NT2/D1 (cell line): ENCODE data around the gene FOS.

ENCODE experiments used
- SUZ12 ChIP-seq: IDR thresholded peaks from 2 replicates; pipeline ENCODE4 v1.6.1; 2011; ENCODE audit not compliant: insufficient read length, insufficient read depth; ENCODE audit errors: extremely low read depth
- YY1 ChIP-seq: IDR thresholded peaks from 2 replicates; pipeline ENCODE4 v1.6.1; 2011; ENCODE audit not compliant: insufficient read length, insufficient read depth
- ZNF274 ChIP-seq: IDR thresholded peaks from 2 replicates; pipeline ENCODE4 v1.6.1; 2011; ENCODE audit warnings: mild to moderate bottlenecking, low read depth, low read length

DNA sequence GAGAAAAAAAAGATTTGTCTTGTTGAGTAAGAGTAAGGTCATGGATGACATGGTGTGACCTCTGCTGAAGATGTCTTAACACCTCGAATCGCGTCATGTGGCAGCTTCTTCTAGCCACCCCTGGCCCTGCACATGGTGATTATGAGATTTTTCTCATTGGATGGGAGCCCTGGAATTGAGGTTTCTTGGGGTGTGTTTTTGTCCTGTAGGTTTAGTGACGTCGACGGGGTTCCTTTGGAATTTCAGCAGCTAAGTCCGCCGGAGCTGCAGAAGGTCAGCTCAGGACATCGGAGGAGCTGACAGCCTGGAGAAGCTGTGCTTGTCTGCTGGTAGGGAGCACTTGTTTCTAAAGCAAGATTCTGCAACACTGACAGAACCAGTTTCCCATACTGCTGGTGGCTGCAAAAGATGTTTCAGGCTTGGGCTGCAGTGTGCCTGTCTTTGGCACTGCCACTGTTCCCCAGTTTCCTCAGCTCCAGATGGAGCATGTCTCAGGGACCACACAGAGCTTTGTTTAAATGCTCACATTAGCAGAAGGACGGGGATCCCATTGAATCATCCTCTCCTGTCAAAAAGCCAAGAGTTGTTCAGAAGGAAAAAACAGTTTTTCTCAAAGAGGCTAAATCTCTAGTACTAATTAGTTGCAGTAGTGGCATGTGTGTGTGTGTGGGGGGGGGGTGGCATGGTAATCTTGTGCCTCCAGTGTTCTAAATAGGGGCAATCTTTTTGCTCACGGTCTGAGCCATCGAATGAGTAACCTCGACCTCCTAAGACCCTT is 5.2 kb upstream of the FOS start:
- TF ChIP-seq YY1 = no peak
- no peak for TF ChIP-seq ZNF274
- no peak for TF ChIP-seq SUZ12
